Islet precursor cell (in vitro differentiated cells): ENCODE measurements around the gene DTX4.

Experiments
- DNase-seq: peaks from one replicate; pipeline ENCODE4 v3.0.0-alpha.2; 2018

DTX4 gene

DNA sequence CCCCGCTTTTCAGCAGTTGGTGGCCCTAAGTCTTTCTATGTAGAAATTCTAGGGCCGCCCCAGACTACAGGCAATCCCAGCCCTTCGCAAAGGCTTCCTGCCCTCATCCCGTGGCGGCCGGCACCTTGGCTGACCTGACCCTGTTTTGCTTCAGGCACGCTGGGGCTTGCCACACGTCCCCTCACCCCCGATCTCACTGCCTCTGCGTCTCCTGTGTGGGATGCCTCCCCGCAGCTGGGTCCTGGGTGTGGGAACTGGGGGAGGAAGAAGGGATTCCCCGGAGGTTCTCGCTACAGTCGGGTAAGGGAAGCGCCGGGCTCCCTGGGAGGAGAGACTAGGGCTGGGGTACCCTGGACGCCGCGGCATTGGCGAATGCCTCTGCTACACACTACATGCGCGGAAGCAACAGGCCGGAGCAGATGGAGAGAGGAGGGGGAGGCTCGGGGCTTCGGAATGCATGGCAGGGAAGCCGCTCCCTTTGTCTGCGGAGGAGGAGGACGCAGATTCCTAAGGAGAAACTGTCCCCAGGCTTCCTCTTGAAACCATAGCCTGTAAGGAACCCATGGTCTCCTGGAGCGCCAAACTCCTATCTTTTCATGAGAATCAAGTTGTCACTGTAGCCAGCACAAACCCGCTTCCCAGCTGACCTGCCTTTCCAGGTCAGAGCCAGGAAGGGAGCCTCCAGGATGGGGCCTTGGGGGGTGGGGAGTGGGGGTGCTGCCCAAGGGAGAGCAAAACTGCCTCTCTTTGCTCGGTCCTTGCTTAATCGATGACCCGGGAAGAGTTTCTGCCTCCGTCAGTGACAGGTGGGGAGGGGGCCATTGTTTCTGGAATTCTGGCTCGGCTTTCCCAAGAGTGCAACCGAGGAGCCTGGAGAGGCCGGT, 1.4 kb downstream of the DTX4 start:
- DNase-seq: peak; percentile 86

DNA sequence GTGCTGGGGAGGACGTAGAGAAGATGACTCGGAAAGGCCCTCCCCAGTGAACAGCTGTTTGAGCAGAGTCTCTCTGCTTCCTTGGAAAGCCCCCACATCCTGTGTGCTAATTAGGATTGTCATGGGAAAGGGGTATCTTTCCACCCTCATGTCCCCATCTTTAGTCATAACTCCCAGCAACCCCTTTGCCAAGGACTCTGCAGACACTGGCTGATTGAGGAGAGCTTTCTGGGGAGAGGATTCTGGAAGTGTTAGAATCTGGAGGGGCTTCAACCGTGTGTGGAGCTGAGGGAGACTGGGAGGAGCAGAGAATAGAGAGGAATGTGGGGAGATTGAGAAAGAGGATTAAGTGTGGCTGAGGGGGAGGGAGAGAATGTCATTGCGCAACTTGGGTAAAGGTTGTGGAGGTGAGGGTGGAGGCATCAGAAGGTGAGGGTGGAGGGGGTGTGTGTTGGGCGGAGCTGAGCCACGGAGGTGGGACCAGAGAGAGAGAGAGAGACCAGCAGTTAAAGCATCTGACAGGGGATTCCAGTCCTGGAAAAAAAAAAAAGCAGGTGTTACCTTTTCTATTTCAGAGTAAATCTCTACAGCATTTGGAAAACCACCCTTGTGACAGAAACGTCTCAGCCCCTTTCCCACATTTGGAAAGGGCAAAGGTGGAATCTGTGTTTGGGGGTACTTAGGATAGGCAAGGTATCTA, 2.2 kb downstream of the DTX4 start:
- peak; percentile 88 for DNase-seq

DNA sequence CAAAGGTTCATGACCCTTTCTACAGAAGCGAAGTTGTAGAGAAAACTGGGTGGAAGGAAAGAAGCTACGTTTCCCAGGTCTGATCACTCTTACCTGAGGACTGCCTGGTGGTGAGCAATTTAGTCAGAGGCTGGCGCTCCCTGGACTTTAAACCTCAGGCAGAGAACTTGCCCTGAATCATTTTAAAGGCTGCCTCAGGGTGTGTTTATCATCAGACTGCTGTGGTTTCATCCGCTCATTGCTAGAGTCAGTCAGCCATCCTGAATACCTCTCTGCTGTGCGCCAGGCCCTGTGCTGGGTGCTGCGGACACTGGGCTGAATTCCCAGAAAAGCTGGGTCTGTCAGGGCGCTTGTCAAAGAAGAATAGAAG, 2.7 kb downstream of the DTX4 start:
- DNase-seq: peak; percentile 92

DNA sequence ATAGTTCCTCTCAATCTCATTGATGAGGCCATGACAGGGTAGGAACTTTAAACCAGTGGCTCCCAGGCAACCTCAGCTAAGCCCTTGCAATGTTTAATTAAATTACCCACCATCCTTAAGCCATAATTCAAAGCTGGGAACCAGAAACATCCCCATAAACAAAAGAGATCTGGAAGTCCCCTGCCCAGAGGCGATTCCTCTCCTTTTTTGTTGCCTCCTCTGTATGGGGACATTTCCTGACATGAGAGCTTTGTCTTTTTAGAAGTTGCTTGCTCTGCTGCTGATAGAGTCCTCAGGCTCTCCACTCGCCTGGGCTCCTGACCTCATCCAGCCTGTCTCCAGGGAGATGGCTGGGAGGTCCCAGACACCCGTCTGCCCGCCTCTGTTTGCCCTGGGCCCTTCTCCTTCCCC, 3.2 kb downstream of the DTX4 start:
- peak; percentile 88 for DNase-seq

DNA sequence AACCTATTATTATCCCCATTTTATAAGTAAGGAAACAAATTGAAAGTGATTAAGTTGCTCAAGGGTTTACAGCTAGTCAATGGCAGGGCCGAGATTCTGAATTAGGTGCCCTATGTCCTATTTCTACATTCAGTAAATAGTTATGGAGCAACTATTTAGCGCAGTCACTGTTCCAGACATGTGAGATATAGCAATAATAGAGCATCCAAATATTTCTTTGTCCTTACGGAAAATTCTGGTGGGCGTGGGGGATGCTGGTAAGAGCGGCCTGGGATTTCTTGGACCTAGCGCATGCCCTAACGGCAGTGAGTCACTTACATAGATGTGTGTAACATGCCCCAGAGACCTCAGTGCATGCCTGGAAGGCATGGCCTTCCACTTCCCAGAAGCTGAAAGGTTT, 4.4 kb downstream of the DTX4 start:
- DNase-seq: no peak

DNA sequence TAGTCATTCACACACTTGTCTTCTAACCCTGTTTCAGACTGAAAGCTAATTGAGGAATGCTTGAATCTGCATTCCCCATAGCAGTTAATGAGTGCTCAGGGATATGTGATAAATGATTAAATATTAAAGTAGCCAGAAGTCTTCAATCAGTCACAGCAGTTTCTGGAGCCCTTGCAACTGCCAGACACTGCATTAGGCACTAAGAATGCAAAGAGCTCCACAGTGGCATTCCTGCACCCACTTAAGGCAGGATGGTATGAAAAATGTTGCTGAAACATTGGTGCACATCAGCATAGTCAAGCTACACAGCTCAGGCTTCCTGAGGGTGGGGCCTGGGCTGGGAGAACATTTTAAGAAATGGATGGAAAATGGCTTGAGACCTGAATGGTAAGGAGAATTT, 6.5 kb downstream of the DTX4 start:
- DNase-seq: peak; percentile 70

DNA sequence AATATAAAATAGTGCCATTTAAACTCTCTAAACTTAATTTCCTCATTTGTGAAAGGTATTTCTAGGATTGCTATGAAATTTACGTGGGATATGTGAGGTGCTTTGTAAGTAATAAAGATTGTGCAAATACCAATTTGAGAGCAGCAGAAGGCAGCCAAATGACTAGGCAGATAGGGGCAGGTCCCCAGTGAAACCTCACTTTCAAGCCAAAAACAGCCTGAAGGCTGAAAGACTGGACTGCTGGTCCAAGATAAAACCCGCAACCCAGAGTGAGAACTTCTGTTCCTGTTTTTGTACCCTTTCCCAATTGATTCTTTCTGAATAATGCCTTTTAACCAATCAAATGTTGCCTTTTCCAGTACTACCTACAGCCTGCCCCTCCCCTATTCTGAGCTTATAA, 7.2 kb downstream of the DTX4 start:
- no peak for DNase-seq

DNA sequence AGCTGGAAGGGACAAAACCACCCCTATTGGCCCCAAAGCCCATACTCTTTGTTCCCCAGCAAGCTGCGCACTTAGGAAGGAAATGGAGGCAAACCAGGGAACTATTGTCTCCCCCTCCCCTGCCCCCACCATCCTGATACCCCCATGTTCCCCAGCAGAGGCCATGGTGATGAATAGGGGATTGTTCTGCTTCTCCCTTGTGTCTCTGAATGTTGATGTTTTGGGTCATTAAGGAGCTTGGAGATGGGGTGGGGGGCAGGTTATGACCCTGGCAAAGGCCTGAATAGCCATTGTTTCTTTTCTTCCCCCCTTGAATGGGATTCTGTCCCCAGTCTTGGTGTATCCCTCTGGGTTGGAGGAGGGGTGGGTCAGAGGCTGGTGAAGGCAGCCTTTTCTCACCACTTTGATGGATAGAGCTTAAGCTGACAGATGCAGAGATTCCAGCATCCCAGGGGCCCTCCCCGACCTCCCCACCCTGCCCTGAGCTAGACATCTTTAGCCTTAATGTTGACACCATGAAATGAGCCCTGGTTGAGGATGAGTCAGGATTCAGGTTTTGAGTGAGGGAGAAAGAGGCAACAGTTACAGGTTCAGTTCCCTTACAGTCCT, 8.3 kb downstream of the DTX4 start:
- DNase-seq: no peak

DNA sequence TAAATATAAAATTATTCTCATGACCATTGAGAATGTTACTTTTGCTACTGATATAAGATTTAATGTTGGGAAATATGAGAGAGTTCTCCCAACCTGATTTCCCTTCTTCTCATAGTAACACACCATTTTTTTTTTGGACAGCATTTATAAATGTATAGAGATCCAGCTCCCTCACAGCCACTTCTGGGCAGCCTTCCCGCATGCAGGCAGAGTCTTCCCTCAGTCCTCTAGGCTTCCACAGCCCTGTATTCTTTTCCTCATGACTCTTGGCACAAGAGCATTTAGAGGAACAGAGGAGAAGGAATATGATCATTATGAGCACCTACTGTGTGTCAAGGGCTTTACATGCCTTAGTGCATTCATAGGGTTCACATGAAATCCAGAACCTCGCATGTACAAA, 9.0 kb downstream of the DTX4 start:
- DNase-seq: no peak

DNA sequence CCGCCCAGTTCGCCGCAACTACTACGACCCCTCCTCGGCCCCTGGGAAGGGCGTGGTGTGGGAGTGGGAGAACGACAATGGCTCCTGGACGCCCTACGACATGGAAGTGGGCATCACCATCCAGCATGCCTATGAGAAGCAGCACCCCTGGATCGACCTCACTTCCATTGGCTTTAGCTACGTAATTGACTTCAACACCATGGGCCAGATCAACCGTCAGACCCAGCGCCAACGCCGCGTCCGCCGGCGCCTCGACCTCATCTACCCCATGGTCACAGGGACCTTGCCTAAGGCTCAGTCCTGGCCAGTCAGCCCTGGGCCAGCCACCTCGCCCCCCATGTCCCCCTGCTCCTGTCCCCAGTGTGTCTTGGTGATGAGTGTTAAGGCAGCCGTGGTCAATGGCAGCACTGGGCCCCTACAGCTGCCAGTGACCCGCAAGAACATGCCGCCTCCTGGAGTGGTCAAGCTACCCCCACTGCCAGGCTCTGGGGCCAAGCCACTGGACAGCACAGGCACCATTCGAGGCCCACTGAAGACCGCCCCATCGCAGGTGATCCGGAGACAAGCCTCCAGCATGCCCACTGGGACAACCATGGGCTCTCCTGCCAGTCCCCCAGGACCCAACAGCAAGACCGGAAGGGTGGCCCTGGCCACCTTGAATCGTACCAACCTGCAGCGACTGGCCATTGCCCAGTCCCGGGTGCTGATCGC, 10.0 kb downstream of the DTX4 start:
- no peak for DNase-seq

DNA sequence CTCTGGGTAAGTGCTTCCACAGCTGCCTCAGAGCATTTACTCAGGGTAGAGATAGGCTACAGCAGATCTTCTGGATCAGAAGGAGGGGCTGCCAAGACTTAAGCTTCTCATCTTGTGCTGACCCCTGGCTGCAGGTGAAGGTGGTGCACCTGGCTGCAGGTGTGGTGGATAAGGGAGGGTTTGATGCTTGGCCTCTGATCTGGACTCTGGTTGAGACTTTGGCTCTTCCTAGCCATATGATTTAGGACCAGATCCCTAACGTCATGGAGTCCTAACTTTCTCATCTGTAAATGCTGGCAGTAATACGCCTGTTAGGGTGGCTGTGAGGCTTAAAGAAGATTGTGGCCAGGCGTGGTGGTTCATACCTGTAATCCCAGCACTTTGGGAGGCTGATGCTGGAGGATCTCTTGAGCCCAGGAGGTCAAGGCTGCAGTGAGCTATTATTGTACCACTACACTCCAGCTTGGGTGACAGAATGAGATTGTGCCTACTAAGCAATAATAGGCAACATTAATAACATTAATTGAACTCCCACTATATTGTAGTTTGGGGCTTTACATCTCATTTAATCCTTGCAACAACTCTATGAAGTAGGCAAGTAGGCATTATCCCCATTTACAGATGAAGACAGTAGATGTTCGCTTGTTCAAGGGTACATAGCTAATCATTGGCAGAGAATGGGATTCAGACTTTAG, 10.7 kb downstream of the DTX4 start:
- peak; percentile 78 for DNase-seq

DNA sequence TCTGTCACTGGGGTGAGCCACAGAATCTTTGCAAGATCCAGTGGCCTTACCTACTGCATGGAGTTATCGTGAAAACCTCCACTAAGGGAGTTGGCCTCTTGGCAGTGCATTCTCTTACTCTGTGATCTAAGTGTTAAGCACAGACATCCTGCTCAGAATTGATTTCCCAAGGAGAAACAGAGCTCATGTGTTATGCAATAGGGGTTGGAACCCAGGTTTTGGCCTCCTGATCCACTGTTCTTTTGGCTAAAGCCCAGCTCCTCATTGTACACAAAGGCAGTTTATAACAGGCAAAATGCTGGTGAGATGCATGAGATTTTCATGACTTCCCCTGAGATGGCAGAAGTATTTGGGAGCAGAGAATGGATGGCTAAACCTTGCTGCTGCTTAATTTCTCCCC, 11.8 kb downstream of the DTX4 start:
- DNase-seq: no peak

DNA sequence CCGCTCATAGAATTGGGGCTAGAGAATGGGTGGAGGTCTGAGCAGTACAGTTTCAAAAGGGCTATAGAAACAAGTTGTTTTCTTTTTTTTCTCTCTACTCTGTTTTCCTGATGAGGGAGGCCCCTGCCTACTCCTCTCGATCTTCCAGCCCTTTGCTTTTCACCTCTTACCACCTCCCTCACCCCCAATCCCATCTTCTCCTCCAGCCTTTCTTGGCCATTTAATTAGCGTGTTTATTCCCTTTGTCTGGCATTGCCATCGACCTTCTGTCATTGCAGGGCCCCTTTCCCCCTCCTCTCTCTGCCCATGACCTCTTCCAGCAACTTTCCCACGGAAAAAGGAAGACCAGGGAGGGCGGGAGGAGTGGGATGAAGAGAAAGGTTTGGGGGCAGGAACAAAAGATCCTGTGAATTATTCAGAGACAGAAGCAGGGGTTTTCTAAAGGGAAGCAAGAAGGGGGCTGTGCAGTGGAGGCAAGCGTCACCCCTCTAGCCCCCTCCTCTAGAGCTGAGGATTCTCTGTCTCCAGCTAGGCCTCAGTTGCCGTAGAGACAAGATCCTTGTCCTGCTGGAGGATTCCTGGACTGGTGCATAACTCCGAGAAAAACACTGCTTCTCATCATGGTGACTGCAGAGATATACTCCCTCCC, 12.9 kb downstream of the DTX4 start:
- no peak for DNase-seq

DNA sequence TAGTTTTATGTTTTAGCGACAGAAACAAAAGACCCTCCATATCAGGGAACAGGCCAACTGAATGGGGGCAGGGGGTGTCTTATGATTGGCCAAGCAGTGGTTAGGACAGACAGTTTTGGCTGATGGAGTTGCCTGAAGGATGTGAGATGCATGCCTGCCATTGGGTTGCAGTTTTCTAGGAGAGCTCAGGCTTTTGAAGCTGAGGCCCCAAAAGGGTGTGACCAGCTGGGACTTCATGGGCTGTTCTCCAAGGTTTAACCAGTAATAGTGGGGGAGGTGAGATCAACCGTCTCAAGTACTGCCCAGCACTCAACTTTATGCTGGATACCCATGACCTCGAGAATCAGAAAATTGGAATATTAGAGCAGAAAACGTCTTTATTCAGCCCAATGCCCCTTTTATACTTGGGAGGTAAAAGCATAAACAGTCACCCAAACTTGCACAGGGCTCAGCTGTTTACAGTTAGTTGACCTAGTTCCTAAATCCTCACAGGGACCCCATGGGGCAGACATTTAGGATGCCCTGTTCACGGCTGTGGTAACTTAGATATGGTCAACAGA, 13.5 kb downstream of the DTX4 start:
- DNase-seq: no peak

DNA sequence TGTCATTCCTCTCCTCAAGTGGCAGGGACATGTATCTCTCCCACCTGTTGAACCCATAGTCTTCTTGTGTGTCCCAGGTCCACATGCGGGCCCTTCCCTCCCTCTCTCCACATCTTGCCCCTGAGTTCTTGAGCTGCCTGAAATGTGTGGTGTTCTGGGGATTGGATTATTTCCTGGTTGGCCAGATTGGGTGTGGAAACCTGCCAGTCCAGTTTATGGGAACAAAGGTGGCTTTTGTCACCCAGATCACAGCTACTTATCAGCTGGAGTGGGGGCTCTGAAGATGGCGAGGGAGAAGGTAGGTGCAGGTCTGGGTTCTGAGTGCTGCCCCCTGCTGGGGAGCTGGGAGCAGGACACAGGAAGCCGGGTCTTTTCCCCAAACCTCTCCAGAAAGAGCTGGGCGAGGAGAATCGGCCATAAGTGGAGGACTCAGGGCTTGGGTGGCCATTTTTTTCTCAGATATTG, 14.2 kb downstream of the DTX4 start:
- peak; percentile 90 for DNase-seq

DNA sequence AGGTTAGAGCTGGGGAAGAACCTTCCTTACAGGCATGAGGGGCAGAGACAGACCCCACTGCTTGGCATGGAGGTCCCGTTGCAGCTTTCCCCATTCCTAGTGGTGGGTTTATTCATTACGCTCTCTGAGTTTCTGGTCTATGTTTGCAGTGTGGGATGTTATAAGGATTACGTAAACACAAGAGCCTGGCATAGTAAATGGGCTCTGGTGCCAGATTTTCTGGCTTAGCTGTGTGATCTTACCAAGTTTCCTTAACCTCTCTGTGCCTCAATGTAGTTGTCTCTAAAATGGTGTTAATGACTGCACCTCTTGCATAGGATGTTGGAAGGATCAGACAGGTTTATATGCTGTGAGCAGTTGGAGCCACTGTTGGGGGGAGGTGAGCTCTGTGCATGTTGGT, 15.1 kb downstream of the DTX4 start:
- DNase-seq: no peak

DNA sequence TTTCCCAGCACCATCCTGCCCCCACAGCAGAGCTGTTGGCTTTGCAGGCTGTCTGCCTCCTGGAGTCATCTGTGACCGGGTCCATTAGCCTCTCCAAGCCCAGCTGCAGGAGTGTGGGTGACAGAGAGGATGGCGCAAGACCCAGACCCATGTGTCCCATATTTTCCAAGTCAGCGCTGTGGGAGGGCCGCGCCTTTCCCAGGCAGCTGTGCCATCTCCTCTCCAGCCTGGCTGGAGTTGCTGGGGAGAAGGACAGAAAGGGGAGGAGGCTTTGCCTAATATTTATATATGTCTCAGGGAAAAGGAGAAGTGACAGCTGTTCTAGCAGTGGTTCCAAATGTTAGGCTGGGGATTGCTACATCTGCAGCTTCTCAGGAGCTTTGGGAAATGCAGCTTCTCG, 15.7 kb downstream of the DTX4 start:
- no peak for DNase-seq

DNA sequence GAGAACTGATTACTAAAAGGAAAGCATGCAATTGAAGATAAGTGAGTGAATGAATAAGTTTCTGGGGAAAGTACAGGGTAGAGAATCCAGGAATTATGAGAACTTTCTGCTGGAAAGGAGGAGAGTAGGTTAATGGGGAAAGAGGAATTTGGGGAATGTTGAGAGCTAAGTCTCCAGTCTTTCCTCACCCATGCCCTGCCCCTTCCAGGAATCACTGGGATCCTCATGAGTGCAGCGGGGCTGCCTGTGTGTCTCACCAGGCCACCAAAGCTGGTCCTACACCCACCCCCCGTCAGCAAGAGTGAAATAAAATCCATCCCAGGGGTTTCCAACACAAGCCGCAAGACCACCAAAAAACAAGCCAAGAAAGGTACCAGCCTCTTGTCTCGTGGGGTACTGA, 17.0 kb downstream of the DTX4 start:
- peak; percentile 78 for DNase-seq

DNA sequence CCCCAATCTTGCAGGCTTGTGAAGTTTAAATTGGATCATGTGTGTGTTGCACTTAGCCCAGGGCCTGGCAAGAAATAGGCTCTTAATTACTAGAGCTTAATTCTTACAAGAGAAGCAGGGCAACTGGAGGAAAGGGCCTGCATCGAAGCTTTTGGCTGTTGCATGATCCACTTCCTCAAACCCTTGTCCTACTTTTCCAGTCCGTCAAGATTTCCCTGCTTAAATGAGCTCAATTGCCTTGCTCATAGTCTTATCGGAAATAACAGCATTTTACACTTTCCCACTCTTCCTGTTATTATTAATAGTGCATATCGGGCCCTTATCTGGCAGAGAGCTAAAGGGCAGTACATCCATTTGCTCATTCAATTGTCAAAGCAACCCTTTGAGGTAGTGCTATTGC, 18.1 kb downstream of the DTX4 start:
- no peak for DNase-seq

DNA sequence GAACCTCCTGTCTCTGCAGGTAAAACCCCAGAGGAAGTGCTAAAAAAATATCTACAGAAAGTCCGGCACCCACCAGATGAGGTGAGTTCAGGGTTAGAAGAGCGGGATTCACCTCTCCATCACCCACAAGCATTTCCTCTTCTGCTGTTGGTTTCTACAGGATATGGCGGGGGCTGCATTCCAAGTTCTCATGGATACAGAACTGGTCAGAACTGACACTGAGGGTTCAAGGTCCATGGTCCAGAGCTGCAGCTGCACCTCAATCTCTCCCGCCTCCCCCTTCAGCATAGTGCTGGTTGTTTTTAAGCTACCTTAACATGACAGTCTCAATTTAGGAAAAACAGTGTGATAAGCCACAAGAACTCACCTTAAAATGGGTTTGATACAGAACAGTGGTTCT, 19.2 kb downstream of the DTX4 start:
- DNase-seq: no peak

DNA sequence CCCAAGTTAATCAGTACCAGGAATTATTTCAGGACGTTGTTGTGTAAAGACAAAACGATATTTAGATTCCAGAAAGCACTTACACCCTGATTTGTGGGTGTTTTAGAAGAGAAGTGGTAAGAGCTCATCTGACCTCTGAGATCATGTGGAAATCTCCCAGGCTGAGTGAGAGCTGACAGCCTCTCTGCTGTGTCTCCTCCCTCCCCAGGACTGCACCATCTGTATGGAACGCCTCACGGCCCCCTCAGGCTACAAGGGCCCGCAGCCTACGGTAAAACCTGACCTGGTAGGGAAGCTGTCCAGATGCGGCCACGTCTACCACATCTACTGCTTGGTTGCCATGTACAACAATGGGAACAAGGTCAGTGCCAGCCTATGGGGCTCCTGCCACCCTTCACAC, 20.0 kb downstream of the DTX4 start:
- no peak for DNase-seq
